SK-N-SH treated with all-trans-retinoic acid at 6 μM for 48 hours (cell line): ENCODE measurements around the gene ARHGAP26.

Experiments
- ATAC-seq: fragments of 200-7000 bp; cut with Tn5 transposase; 3 replicates; pipeline ENCODE4 v1.9.1; 2020; ENCODE audit warnings: mild to moderate bottlenecking, moderate library complexity
- ARNTL ChIP-seq: fragments of 450-650 bp; formaldehyde crosslinking; IDR thresholded peaks from 2 replicates; pipeline ENCODE4 v1.5.0; 2020; ENCODE audit warnings: low read depth, mild to moderate bottlenecking, moderate library complexity, borderline replicate concordance
- BACH2 ChIP-seq: fragments of 250-450 bp; sonication (Bioruptor Pico); IDR thresholded peaks from 2 replicates; pipeline ENCODE4 v1.9.0; 2021; ENCODE audit warnings: mild to moderate bottlenecking, borderline replicate concordance
- CSDC2 ChIP-seq: fragments of 250-450 bp; sonication (Bioruptor Pico); IDR thresholded peaks from 2 replicates; pipeline ENCODE4 v1.5.0; 2020; ENCODE audit warnings: mild to moderate bottlenecking, moderate library complexity
- ESRRG ChIP-seq: fragments of 250-450 bp; sonication (Bioruptor Pico); IDR thresholded peaks from 2 replicates; pipeline ENCODE4 v1.6.1; 2021; ENCODE audit warnings: mild to moderate bottlenecking
- GLIS3 ChIP-seq: fragments of 250-450 bp; sonication (Bioruptor Pico); IDR thresholded peaks from 2 replicates; pipeline ENCODE4 v1.5.0; 2020; ENCODE audit warnings: mild to moderate bottlenecking, moderate library complexity
- ISL1 ChIP-seq: fragments of 250-450 bp; sonication (Bioruptor Pico); IDR thresholded peaks from 2 replicates; pipeline ENCODE4 v2.1.2; 2022; ENCODE audit warnings: mild to moderate bottlenecking, moderate library complexity
- OSR1 ChIP-seq: fragments of 250-450 bp; sonication (Bioruptor Pico); IDR thresholded peaks from 2 replicates; pipeline ENCODE4 v1.8.0; 2022; ENCODE audit warnings: moderate library complexity, mild to moderate bottlenecking, inconsistent platforms
- PPARA ChIP-seq: fragments of 250-450 bp; sonication (Bioruptor Pico); IDR thresholded peaks from 2 replicates; pipeline ENCODE4 v1.5.0; 2020; ENCODE audit warnings: mild to moderate bottlenecking, borderline replicate concordance
- RARB ChIP-seq: fragments of 250-450 bp; sonication (Bioruptor Pico); IDR thresholded peaks from 2 replicates; pipeline ENCODE4 v1.8.0; 2021; ENCODE audit warnings: mild to moderate bottlenecking, moderate library complexity
- SNAI2 ChIP-seq: fragments of 250-450 bp; sonication (Bioruptor Pico); IDR thresholded peaks from 2 replicates; pipeline ENCODE4 v1.5.0; 2020; ENCODE audit warnings: mild to moderate bottlenecking, moderate library complexity
- TCF4 ChIP-seq: fragments of 250-450 bp; sonication (Bioruptor Pico); IDR thresholded peaks from 2 replicates; pipeline ENCODE4 v1.8.0; 2021; ENCODE audit warnings: mild to moderate bottlenecking, moderate library complexity, borderline replicate concordance
- TOX ChIP-seq: fragments of 250-450 bp; sonication (Bioruptor Pico); IDR thresholded peaks from 2 replicates; pipeline ENCODE4 v1.8.0; 2021; ENCODE audit warnings: mild to moderate bottlenecking, moderate library complexity, borderline replicate concordance
- ZC3H10 ChIP-seq: fragments of 250-450 bp; sonication (Bioruptor Pico); IDR thresholded peaks from 2 replicates; pipeline ENCODE4 v1.5.1; 2021; ENCODE audit warnings: mild to moderate bottlenecking, moderate library complexity
- ZFP3 ChIP-seq: fragments of 250-450 bp; sonication (Bioruptor Pico); IDR thresholded peaks from 2 replicates; pipeline ENCODE4 v1.5.0; 2020; ENCODE audit warnings: mild to moderate bottlenecking, moderate library complexity
- ZFP30 ChIP-seq: fragments of 450-650 bp; formaldehyde crosslinking; IDR thresholded peaks from 2 replicates; pipeline ENCODE4 v1.5.0; 2022; ENCODE audit warnings: mild to moderate bottlenecking, moderate library complexity
- ZNF565 ChIP-seq: fragments of 450-650 bp; formaldehyde crosslinking; conservative IDR thresholded peaks from 2 replicates; pipeline ENCODE4 v1.5.0; 2020; ENCODE audit warnings: low read depth, mild to moderate bottlenecking, moderate library complexity
- ZNF8 ChIP-seq: fragments of 450-650 bp; formaldehyde crosslinking; IDR thresholded peaks from 2 replicates; pipeline ENCODE4 v1.5.0; 2020; ENCODE audit warnings: mild to moderate bottlenecking, moderate library complexity
- TF ChIP-seq, protein P1 (sequence below): fragments of 250-450 bp; sonication (Bioruptor Pico); IDR thresholded peaks from 2 replicates; pipeline ENCODE4 v1.5.1; 2021; ENCODE audit warnings: mild to moderate bottlenecking, moderate library complexity
- TF ChIP-seq, protein P2 (sequence below): fragments of 250-450 bp; sonication (Bioruptor Pico); IDR thresholded peaks from 2 replicates; pipeline ENCODE4 v1.5.1; 2020; ENCODE audit warnings: low read depth, mild to moderate bottlenecking, moderate library complexity
- TF ChIP-seq, protein P3 (sequence below): fragments of 250-450 bp; sonication (Bioruptor Pico); IDR thresholded peaks from 2 replicates; pipeline ENCODE4 v1.8.0; 2020; ENCODE audit warnings: mild to moderate bottlenecking, moderate library complexity, borderline replicate concordance
- TF ChIP-seq, protein P4 (sequence below): fragments of 250-450 bp; sonication (Bioruptor Pico); IDR thresholded peaks from 2 replicates; pipeline ENCODE4 v1.5.0; 2020; ENCODE audit warnings: mild to moderate bottlenecking, moderate library complexity

Gene ARHGAP26

DNA sequence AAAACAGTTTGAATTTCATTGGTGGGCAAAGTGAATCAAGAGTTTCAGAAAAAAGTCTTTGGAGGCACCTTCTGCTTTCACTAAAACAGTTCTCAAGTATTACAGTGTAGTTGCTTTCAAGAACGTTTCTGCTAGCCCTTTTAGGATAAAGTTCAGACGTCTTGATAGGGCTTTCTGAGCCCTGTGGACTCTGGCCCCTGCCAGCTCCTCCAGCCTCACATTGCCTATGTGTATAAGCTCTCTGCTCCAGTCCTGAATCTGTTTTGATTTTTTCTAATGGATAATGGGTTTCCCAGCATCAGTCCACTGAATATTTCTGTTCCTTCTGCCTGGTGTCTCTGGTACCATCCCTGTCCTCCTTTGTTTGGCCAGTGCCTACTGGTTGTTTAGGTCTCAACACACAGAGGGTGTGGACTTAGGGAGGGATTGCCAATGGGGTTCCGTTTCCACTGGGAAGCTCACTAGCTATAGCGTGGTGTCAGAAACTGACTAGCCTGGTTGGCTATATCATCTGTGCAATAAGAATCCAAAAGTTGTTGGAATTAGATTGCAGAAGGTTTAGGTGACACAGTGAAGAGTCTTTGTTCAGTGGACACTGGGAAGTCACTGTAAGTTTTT lies 26.4 kb downstream of the ARHGAP26 start:
- TF ChIP-seq, protein P1, sequence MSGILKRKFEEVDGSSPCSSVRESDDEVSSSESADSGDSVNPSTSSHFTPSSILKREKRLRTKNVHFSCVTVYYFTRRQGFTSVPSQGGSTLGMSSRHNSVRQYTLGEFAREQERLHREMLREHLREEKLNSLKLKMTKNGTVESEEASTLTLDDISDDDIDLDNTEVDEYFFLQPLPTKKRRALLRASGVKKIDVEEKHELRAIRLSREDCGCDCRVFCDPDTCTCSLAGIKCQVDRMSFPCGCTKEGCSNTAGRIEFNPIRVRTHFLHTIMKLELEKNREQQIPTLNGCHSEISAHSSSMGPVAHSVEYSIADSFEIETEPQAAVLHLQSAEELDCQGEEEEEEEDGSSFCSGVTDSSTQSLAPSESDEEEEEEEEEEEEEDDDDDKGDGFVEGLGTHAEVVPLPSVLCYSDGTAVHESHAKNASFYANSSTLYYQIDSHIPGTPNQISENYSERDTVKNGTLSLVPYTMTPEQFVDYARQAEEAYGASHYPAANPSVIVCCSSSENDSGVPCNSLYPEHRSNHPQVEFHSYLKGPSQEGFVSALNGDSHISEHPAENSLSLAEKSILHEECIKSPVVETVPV (CRISPR knock-in tag): no peak
- TF ChIP-seq ZC3H10 (CRISPR knock-in tag) (no peak), TCF4 (CRISPR knock-in tag) (no peak), ZNF8 (CRISPR knock-in tag) (no peak), RARB (no peak), GLIS3 (CRISPR knock-in tag) (no peak), ZFP30 (CRISPR knock-in tag) (no peak), ESRRG (CRISPR knock-in tag) (no peak), CSDC2 (CRISPR knock-in tag) (no peak), ISL1 (no peak), ZNF565 (CRISPR knock-in tag) (no peak), OSR1 (CRISPR knock-in tag) (no peak), PPARA (CRISPR knock-in tag) (no peak), ARNTL (CRISPR knock-in tag) (no peak), BACH2 (CRISPR knock-in tag) (no peak), TOX (no peak), ZFP3 (CRISPR knock-in tag) (no peak), SNAI2 (CRISPR knock-in tag) (no peak)
- TF ChIP-seq, protein P2, sequence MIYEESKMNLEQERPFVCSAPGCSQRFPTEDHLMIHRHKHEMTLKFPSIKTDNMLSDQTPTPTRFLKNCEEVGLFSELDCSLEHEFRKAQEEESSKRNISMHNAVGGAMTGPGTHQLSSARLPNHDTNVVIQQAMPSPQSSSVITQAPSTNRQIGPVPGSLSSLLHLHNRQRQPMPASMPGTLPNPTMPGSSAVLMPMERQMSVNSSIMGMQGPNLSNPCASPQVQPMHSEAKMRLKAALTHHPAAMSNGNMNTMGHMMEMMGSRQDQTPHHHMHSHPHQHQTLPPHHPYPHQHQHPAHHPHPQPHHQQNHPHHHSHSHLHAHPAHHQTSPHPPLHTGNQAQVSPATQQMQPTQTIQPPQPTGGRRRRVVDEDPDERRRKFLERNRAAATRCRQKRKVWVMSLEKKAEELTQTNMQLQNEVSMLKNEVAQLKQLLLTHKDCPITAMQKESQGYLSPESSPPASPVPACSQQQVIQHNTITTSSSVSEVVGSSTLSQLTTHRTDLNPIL: no peak
- TF ChIP-seq, protein P3, sequence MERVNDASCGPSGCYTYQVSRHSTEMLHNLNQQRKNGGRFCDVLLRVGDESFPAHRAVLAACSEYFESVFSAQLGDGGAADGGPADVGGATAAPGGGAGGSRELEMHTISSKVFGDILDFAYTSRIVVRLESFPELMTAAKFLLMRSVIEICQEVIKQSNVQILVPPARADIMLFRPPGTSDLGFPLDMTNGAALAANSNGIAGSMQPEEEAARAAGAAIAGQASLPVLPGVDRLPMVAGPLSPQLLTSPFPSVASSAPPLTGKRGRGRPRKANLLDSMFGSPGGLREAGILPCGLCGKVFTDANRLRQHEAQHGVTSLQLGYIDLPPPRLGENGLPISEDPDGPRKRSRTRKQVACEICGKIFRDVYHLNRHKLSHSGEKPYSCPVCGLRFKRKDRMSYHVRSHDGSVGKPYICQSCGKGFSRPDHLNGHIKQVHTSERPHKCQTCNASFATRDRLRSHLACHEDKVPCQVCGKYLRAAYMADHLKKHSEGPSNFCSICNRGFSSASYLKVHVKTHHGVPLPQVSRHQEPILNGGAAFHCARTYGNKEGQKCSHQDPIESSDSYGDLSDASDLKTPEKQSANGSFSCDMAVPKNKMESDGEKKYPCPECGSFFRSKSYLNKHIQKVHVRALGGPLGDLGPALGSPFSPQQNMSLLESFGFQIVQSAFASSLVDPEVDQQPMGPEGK (CRISPR knock-in tag): no peak
- ATAC-seq: no peak

DNA sequence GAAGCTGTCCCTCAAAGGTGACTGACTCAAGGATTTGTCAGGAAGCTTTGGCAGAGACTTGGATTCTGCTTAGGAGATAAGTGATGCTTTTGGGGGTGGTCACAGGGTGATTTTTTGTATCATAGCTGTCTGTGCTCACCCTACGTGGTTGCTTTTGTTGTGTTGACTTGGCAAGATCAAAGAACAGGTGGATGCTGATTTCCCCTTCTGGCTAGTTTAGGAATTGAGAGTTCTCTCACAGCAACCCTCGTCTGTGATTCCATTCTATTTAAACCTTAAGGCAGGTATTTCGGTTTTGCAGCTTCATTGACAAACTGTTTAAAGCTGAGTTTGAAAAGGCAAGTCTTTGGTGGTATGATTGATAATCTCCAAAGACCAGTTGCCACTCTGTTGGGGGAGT lies 27.2 kb downstream of the ARHGAP26 start:
- ATAC-seq: no peak
- TF ChIP-seq, protein P4, sequence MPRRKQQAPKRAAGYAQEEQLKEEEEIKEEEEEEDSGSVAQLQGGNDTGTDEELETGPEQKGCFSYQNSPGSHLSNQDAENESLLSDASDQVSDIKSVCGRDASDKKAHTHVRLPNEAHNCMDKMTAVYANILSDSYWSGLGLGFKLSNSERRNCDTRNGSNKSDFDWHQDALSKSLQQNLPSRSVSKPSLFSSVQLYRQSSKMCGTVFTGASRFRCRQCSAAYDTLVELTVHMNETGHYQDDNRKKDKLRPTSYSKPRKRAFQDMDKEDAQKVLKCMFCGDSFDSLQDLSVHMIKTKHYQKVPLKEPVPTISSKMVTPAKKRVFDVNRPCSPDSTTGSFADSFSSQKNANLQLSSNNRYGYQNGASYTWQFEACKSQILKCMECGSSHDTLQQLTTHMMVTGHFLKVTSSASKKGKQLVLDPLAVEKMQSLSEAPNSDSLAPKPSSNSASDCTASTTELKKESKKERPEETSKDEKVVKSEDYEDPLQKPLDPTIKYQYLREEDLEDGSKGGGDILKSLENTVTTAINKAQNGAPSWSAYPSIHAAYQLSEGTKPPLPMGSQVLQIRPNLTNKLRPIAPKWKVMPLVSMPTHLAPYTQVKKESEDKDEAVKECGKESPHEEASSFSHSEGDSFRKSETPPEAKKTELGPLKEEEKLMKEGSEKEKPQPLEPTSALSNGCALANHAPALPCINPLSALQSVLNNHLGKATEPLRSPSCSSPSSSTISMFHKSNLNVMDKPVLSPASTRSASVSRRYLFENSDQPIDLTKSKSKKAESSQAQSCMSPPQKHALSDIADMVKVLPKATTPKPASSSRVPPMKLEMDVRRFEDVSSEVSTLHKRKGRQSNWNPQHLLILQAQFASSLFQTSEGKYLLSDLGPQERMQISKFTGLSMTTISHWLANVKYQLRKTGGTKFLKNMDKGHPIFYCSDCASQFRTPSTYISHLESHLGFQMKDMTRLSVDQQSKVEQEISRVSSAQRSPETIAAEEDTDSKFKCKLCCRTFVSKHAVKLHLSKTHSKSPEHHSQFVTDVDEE (CRISPR knock-in tag): no peak
- TF ChIP-seq SNAI2 (CRISPR knock-in tag) (no peak), CSDC2 (CRISPR knock-in tag) (no peak), ZNF8 (CRISPR knock-in tag) (no peak), ZFP3 (CRISPR knock-in tag) (no peak), BACH2 (CRISPR knock-in tag) (no peak), ZNF565 (CRISPR knock-in tag) (no peak), ARNTL (CRISPR knock-in tag) (no peak), GLIS3 (CRISPR knock-in tag) (no peak), ZC3H10 (CRISPR knock-in tag) (no peak), OSR1 (CRISPR knock-in tag) (no peak), TOX (no peak), TCF4 (CRISPR knock-in tag) (no peak)
- TF ChIP-seq, protein P3 (CRISPR knock-in tag): no peak
- TF ChIP-seq, protein P1 (CRISPR knock-in tag): no peak
- TF ChIP-seq, protein P2: no peak
